ENCODE results near the gene C19orf67. TPM values are rescaled to one million over a fixed set of nuclear protein-coding genes. Genes with fewer than 3 reads are reported as not detected.

The C19orf67 gene
- total and polyA plus RNA-seq, 10 donors = 4.9 TPM; not detected in 9

GRCh38 chr19:14088634-14089411 lies 3.2 kb upstream of the C19orf67 start:
- Histone ChIP-seq H3K27me3 (replicated peaks in 1 of 7) (no peaks in the 10 kb centered on the region), H3K4me3 (peak overlapping the region in 3 of 8 donors; percentile 85 to 96 (median 85)), H3K36me3 (peaks cover 0 to 26% (median 6%) of the 10 kb centered on the region in 6 donors), H3K4me1 (peaks cover 0 to 31% (median 20%) of the 10 kb centered on the region in 6 donors), H3K9me3 (peaks cover 0 to 14% (median 11%) of the 10 kb centered on the region in 8 donors), H3K27ac (peak overlapping the region in 1 of 8 donors; percentile 96)
- intact Hi-C loops (cut with DNase I; ENCODE audit: low total_unique reads) = loop anchor here (10.0 kb wide), 1 partner anchor 46 kb away; the partner anchor contains the start of gene ASF1B
- 86 to 92% (median 90%) methylated on average over 29 to 30 of the region's 30 CpGs for WGBS, 5 donors
- peak; percentile 81 for DNase-seq
- TF ChIP-seq POLR2AphosphoS5 (IDR thresholded peaks at IDR 0.05) = peak in 1 of 3 donors; percentile 24
- TF ChIP-seq, protein P1, sequence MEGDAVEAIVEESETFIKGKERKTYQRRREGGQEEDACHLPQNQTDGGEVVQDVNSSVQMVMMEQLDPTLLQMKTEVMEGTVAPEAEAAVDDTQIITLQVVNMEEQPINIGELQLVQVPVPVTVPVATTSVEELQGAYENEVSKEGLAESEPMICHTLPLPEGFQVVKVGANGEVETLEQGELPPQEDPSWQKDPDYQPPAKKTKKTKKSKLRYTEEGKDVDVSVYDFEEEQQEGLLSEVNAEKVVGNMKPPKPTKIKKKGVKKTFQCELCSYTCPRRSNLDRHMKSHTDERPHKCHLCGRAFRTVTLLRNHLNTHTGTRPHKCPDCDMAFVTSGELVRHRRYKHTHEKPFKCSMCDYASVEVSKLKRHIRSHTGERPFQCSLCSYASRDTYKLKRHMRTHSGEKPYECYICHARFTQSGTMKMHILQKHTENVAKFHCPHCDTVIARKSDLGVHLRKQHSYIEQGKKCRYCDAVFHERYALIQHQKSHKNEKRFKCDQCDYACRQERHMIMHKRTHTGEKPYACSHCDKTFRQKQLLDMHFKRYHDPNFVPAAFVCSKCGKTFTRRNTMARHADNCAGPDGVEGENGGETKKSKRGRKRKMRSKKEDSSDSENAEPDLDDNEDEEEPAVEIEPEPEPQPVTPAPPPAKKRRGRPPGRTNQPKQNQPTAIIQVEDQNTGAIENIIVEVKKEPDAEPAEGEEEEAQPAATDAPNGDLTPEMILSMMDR (IDR thresholded peaks at IDR 0.05 in 8 of 11, conservative IDR thresholded peaks at IDR 0.05 in 3 of 11) = no peak

DNA sequence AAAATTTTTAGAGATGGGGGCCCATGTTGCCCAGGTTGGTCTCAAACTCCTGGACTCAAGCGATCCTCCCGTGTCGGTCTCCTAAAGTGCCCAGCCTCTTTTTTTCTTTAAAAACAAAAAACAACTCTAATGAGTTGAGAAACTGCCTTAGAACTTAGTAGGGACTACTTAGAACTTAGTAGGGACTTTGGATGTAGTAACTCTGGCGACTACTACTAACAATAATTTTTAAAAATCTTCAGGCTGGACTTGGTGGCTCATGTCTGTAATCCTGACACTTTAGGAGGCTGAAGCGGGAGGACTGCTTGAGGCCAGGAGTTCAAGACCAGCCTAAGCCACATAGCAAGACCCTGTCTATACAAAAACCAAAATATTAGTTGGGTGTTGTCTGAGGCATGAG lies 515 bp upstream of the C19orf67 start:
- TF ChIP-seq POLR2A (IDR thresholded peaks at IDR 0.05) (no peak), POLR2AphosphoS5 (IDR thresholded peaks at IDR 0.05) (no peak)
- TF ChIP-seq, protein P1 (IDR thresholded peaks at IDR 0.05 in 8 of 11, conservative IDR thresholded peaks at IDR 0.05 in 3 of 11) = no peak
- Histone ChIP-seq H3K27ac (no peak overlapping the region), H3K36me3 (peaks cover 0 to 20% (median 6%) of the 10 kb centered on the region in 6 donors), H3K27me3 (replicated peaks in 1 of 7) (no peaks in the 10 kb centered on the region), H3K4me1 (peaks cover 7 to 38% (median 24%) of the 10 kb centered on the region in 6 donors), H3K4me3 (no peak overlapping the region), H3K9me3 (no peaks in the 10 kb centered on the region)
- 90 to 100% (median 94%) methylated on average over 5 of the region's 5 CpGs for WGBS, 5 donors
- intact Hi-C loops (cut with DNase I; ENCODE audit: low total_unique reads) = loop anchor here (10.0 kb wide), 1 partner anchor 49 kb away; the partner anchor contains the start of gene ASF1B
- no peak for DNase-seq

- peak overlapping the region in 3 of 8 donors; percentile 68 to 75 (median 72) for H3K4me3 ChIP-seq
- WGBS, 5 donors = 0 to 80% (median 39%) methylated on average over 1 of the region's 1 CpG
- H3K9me3 ChIP-seq = no peaks in the 10 kb centered on the region
- H3K36me3 ChIP-seq = peaks cover 0 to 5% (median 0%) of the 10 kb centered on the region in 6 donors
- intact Hi-C loops (cut with DNase I; ENCODE audit: low total_unique reads) = loop anchor here (10.0 kb wide), 1 partner anchor 52 kb away; the partner anchor contains the start of gene ASF1B
- DNase-seq = no peak
- no peaks in the 10 kb centered on the region for H3K27me3 ChIP-seq (replicated peaks in 1 of 7)
- TF ChIP-seq POLR2AphosphoS5 (IDR thresholded peaks at IDR 0.05) (no peak), POLR2A (IDR thresholded peaks at IDR 0.05) (no peak)
- TF ChIP-seq, protein P1 (IDR thresholded peaks at IDR 0.05 in 8 of 11, conservative IDR thresholded peaks at IDR 0.05 in 3 of 11) = no peak
- H3K27ac ChIP-seq = peak overlapping the region in 3 of 8 donors; percentile 89 to 94 (median 94)
- H3K4me1 ChIP-seq = peaks cover 7 to 57% (median 31%) of the 10 kb centered on the region in 6 donors
Measured at GRCh38 chr19:14082675-14082960, 3.0 kb downstream of the C19orf67 start.

Data from spleen (tissue), 11 donors.